Kidney epithelial cell (primary cell): ENCODE data around the gene LRP1-AS. TPM values are rescaled to one million over a fixed set of nuclear protein-coding genes. Genes with fewer than 3 reads are reported as not detected.

Experiments
- DNase-seq: peaks from one replicate; pipeline ENCODE4 v3.0.0-alpha.2; 2010; ENCODE audit warnings: low read depth
- H3K27me3 ChIP-seq: 2 replicates; pipeline ENCODE4 v1.6.0; 2011; ENCODE audit warnings: low read length; ENCODE audit not compliant: control insufficient read depth, insufficient read depth
- H3K36me3 ChIP-seq: 2 replicates; pipeline ENCODE4 v1.5.1; 2011; ENCODE audit warnings: low read length; ENCODE audit not compliant: control insufficient read depth, insufficient read depth
- H3K4me3 ChIP-seq: 2 replicates; pipeline ENCODE4 v1.5.1; 2011; ENCODE audit warnings: low read depth, mild to moderate bottlenecking, control low read depth, low read length
- total RNA-seq: library from RNA; depleted of rRNA; stranded (reverse); fragments of >200 nt; gene quantifications from 2 replicates; pipeline ENCODE4 v1.2.3, GENCODE V29; 2015
- TF ChIP-seq, protein P1 (sequence below): IDR thresholded peaks from 2 replicates; pipeline ENCODE4 v1.5.1; 2011; ENCODE audit warnings: mild to moderate bottlenecking, moderate library complexity, low read length, control low read depth, inconsistent platforms; ENCODE audit not compliant: insufficient read depth, poor library complexity, severe bottlenecking

Gene LRP1-AS
- total RNA-seq, 1 donor from 2014 or later, result not detected

- no peak for DNase-seq
- TF ChIP-seq, protein P1, sequence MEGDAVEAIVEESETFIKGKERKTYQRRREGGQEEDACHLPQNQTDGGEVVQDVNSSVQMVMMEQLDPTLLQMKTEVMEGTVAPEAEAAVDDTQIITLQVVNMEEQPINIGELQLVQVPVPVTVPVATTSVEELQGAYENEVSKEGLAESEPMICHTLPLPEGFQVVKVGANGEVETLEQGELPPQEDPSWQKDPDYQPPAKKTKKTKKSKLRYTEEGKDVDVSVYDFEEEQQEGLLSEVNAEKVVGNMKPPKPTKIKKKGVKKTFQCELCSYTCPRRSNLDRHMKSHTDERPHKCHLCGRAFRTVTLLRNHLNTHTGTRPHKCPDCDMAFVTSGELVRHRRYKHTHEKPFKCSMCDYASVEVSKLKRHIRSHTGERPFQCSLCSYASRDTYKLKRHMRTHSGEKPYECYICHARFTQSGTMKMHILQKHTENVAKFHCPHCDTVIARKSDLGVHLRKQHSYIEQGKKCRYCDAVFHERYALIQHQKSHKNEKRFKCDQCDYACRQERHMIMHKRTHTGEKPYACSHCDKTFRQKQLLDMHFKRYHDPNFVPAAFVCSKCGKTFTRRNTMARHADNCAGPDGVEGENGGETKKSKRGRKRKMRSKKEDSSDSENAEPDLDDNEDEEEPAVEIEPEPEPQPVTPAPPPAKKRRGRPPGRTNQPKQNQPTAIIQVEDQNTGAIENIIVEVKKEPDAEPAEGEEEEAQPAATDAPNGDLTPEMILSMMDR, result no peak
- H3K4me3 ChIP-seq, result no peak overlapping the region
- H3K27me3 ChIP-seq, result no peaks in the 10 kb centered on the region
- peaks cover 4% of the 10 kb centered on the region for H3K36me3 ChIP-seq
Measured at GRCh38 chr12:57161491-57161890, 14.1 kb upstream of the LRP1-AS start.

DNA sequence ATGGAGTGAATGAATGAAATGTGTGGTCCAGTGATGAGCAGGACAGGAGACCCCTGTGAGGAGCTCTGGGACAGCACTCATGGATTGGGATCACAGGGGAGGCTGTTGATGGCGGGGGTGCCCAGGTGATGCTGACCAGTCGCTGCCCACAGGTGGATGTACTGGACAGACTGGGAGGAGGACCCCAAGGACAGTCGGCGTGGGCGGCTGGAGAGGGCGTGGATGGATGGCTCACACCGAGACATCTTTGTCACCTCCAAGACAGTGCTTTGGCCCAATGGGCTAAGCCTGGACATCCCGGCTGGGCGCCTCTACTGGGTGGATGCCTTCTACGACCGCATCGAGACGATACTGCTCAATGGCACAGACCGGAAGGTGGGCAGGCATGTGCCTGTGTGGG lies 13.3 kb upstream of the LRP1-AS start:
- TF ChIP-seq, protein P1, result no peak
- H3K4me3 ChIP-seq, result no peak overlapping the region

GRCh38 chr12:57160040-57160439 lies 12.6 kb upstream of the LRP1-AS start:
- Histone ChIP-seq H3K27me3 (no peaks in the 10 kb centered on the region), H3K4me3 (no peak overlapping the region), H3K36me3 (peaks cover 4% of the 10 kb centered on the region)
- TF ChIP-seq, protein P1, result no peak
- DNase-seq, result no peak

More for the DNA sequence above, 13.3 kb upstream of the LRP1-AS start:
- no peaks in the 10 kb centered on the region for H3K27me3 ChIP-seq
- peaks cover 4% of the 10 kb centered on the region for H3K36me3 ChIP-seq
- DNase-seq, result no peak

- Histone ChIP-seq H3K27me3 (no peaks in the 10 kb centered on the region), H3K36me3 (peaks cover 2% of the 10 kb centered on the region)
Measured at GRCh38 chr12:57159311-57159710, 11.9 kb upstream of the LRP1-AS start.

DNA sequence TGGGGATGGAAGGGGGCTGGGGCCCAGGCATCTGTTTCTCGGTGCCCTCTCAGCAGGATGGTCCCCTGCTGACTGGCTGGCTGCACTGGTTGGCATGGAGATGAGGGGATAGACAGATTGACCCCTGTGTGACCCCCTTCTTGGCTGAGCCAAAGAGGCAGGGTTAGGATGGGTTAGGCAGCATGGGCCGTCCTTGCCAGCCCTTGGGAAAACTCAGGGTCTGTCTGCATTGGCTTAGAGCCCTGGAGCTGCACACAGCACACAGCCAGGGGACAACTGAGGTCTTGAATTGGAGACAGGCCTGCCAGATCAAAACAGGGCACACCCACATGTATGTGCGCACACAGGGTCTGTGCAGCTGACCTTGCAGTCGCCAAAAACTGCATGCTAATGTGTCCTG lies 11.2 kb upstream of the LRP1-AS start:
- Histone ChIP-seq H3K27me3 (no peaks in the 10 kb centered on the region), H3K4me3 (no peak overlapping the region), H3K36me3 (peaks cover 2% of the 10 kb centered on the region)
- no peak for DNase-seq
- TF ChIP-seq, protein P1, result no peak

More at GRCh38 chr12:57159311-57159710, 11.9 kb upstream of the LRP1-AS start:
- DNase-seq, result no peak
- TF ChIP-seq, protein P1, result no peak
- no peak overlapping the region for H3K4me3 ChIP-seq

DNA sequence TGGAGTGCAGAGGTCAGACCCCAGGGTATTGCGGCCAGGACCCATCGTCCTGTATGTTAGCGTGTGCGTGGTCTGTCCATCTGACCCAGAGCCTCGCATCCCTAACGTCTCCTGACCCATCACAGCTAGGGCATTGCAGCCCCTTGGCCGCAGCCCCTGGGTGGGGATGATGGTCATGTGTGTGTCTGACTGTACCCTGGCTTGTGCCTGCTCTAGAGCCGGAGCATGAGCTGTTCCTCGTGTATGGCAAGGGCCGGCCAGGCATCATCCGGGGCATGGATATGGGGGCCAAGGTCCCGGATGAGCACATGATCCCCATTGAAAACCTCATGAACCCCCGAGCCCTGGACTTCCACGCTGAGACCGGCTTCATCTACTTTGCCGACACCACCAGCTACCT lies 10.8 kb upstream of the LRP1-AS start:
- no peak for DNase-seq
- TF ChIP-seq, protein P1, result no peak
- Histone ChIP-seq H3K27me3 (no peaks in the 10 kb centered on the region), H3K36me3 (peaks cover 2% of the 10 kb centered on the region), H3K4me3 (no peak overlapping the region)
